Right kidney (tissue), 9 donors: ENCODE measurements around the gene RHOBTB1.
"Not testable (repeated sequence)": the region's sequence is repeated elsewhere in the genome, so short reads cannot be mapped to it uniquely, and the experiment has no call there.

ENCODE experiments used
- DNase-seq: peaks from one replicate; pipeline ENCODE4 v3.0.0-alpha.2; 2016
- long read RNA-seq, 8 donors: transcript quantifications; one replicate each; lab custom pipeline, GENCODE V29; 2026

RHOBTB1 gene
- long read RNA-seq, donor 1, full-length matches to known transcripts: 3 of 3 reads
- long read RNA-seq, donor 1, partial matches to known transcripts: 0 of 3 reads
- long read RNA-seq, donor 1, other reads (novel, unspliced or antisense): 0 of 3 reads
- long read RNA-seq, donor 2, full-length matches to known transcripts: 5 of 5 reads
- long read RNA-seq, donor 2, partial matches to known transcripts: 0 of 5 reads
- long read RNA-seq, donor 2, other reads (novel, unspliced or antisense): 0 of 5 reads
- long read RNA-seq, donor 3, full-length matches to known transcripts: 3 of 3 reads
- long read RNA-seq, donor 3, partial matches to known transcripts: 0 of 3 reads
- long read RNA-seq, donor 3, other reads (novel, unspliced or antisense): 0 of 3 reads
- long read RNA-seq, donor 4, full-length matches to known transcripts: 7 of 7 reads
- long read RNA-seq, donor 4, partial matches to known transcripts: 0 of 7 reads
- long read RNA-seq, donor 4, other reads (novel, unspliced or antisense): 0 of 7 reads
- long read RNA-seq, donor 5, full-length matches to known transcripts: 3 of 3 reads
- long read RNA-seq, donor 5, partial matches to known transcripts: 0 of 3 reads
- long read RNA-seq, donor 5, other reads (novel, unspliced or antisense): 0 of 3 reads
- long read RNA-seq, donor 6, full-length matches to known transcripts: 2 of 2 reads
- long read RNA-seq, donor 6, partial matches to known transcripts: 0 of 2 reads
- long read RNA-seq, donor 6, other reads (novel, unspliced or antisense): 0 of 2 reads
- long read RNA-seq, donor 7, full-length matches to known transcripts: 14 of 14 reads
- long read RNA-seq, donor 7, partial matches to known transcripts: 0 of 14 reads
- long read RNA-seq, donor 7, other reads (novel, unspliced or antisense): 0 of 14 reads
- long read RNA-seq, donor 8, full-length matches to known transcripts: 5 of 5 reads
- long read RNA-seq, donor 8, partial matches to known transcripts: 0 of 5 reads
- long read RNA-seq, donor 8, other reads (novel, unspliced or antisense): 0 of 5 reads

GRCh38 chr10:60944058-60944909, at the start of gene RHOBTB1:
RHOBTB1 (minus strand) TSS chr10:60944185; CDS start chr10:60911542, 32,643 bp downstream.
- peak; percentile 97 for DNase-seq

DNA sequence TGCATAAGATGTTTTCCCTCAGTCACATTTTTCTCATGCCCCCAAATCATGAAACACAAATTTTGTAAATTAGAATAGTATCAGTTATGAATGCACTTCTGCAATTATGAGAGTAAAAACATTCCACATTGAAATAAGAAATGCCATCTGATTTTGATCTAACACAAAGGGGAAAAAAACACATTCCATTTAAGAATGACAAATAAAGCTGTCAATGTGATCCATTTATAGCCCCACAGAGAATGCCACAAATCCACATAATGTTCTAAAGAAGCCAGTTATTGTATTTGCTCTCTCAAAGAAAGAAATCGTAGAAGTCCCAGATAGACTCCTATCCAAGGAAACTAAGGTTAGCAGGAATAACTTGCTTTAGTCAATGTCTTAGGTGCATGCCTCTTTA, 48.7 kb upstream of the RHOBTB1 start:
- no peak for DNase-seq

- DNase-seq: no peak
Measured at GRCh38 chr10:60990663-60991062, 46.7 kb upstream of the RHOBTB1 start.

DNA sequence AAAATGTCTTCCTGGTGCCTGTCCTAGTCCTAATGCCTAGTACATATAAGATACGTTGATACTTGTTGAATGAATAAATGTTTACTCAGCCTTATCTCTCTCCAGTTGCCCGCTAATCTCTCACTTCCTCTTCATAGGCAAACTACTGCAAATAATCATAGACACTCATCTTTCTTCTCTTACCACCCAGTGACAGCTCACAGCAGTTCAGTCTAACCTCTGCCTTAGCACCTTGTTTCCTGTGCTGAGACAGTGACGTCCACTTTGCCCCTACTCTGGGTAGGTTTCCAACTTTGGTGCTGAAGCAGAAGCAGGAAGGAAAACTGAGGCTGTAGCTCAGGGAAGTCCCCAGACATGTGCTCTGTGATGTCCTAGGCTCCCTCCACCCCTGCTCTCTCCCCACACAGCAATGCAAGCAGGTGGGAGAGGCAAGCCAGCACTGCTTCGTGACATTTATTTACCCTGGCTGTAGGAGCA, 45.5 kb upstream of the RHOBTB1 start:
- DNase-seq: no peak

DNA sequence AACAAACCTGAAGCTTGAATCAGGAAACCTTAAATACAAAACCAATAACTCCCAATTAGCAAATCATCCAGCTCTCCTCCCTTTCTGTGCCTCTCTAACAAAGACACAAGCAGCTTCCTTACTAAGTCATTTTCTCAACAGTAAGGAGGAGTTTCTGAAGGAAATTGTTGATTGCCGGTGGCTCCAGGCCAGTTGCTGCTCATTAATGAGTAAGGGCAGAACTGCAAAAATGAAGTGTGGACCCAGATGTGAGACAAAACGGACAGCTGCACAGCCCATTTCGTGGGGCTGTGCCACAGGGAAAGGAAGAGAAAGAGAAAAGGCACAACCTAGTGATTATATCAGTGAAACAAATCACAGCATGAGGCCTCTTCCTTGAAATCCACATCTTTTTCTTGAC, 42.8 kb upstream of the RHOBTB1 start:
- DNase-seq: no peak

DNA sequence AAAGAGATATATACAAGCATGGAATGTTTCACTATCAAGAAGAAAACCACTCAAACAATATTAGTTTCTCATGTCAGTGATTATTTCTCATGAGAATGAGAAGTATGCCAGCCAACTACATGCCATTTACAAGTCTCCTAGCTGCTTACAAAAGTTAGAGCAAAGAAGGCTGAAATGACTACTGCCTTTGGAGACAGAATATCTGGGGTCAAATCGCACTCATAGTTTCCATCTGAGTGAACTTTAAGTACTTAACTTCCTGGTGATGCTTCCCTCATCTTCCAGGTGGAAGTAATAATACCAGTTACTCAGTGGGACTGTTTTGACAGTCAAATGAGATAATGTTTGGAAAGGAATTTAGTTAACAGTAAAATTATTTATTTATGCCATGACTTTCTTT, 42.0 kb upstream of the RHOBTB1 start:
- no peak for DNase-seq

- DNase-seq: no peak
Measured at GRCh38 chr10:60980997-60981396, 37.0 kb upstream of the RHOBTB1 start.

DNA sequence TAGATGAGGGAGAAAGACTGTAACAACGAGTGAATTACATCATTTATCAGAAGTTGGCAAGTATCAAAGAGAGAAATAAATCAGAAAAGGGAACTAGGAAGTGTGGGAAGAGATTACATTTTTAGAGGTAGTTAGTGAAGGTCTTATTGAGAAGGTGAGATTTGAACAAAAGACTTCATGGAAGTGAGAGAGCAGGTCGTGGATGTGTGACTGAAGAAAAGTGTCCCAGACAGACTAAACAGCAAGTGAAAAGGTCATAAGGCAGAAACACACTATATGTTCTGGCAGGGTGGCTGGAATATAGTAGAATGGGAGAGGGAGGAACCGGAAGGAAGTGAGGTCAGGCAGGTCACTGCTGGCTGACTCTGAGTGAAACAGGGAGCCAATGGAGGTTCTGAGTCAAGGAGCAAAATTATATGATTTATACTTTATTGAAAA, 35.7 kb upstream of the RHOBTB1 start:
- DNase-seq: no peak

DNA sequence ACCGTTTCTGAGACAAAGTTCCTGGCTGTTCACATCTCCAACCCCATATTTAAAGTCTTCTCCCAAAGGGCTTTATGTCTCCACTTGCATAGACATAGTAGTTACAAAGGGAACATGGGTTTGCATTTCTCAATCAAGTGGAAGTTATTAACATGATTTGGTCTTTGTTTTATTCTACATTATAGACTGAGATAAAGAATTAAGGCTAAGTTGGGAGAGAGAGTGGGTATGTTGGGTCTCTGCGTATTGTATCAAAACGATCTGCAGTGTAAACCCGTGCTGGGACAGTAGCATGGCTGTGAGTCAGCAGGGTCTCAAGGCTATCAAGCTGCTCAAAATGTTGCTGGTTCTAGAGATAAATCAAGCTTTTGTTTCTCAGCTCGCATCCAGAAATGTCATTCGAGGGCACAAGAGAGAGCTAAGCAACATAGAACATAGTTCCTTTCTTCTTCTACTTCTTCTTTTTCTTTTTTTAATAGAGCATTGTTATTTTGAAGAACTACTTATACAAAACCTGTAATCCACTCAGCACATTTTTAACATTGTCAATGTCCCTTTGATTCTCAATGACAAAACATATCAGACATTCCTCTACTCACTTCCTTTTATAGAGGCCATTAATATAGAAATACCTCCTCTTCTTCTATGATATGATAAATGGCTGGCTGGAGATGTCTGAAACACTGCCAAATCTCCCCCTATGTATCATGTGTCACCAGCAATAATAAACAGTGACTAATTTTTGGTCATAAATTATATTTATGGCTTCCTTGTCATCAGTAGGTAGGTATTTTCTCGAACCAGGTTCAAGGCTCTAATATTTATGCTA, 34.5 kb upstream of the RHOBTB1 start:
- no peak for DNase-seq

DNA sequence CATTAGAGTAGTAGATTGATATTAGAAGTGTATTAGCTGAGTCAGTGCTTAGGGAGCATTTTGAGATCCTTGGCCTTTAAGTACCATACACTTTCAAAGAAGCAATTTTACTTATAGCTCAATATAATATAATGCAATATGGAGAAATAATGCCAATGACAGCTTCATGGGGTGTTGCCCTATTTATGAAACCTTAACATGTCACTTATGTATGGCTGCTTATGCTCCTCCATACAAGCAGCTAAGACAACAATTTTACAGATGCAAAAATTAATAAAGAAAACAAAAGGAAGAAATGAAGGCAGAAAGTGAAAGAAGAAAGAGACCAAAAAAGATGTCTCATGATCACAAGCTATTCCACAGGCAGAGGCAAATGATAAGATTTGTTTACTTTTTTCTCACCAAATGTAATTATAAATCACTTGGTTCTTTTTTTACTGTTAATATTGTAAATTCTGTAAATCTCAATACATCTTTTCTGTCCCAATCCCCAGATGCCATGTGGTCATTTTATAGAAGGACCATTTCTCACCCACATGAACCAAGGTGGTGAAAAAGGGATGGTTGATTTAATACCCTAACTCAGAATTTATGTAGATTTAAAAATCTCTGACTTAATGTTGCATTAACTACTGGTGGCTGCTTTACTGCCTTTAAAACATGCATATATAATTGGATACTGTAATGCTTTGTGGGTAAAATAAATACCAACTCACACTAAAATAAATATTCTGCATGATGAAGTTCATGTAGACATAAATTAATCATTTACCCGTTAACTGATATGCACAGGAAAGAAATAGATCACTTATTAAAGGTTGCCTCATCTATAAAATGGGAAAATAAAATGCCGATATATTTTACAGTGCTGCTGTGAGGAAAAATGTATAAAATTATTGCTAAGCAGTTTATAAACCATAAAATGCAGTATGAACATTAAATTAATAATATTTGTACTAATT, 33.5 kb upstream of the RHOBTB1 start:
- no peak for DNase-seq

- DNase-seq: no peak
Measured at GRCh38 chr10:60976687-60977086, 32.7 kb upstream of the RHOBTB1 start.

GRCh38 chr10:60975716-60976115, 31.7 kb upstream of the RHOBTB1 start:
- no peak for DNase-seq

DNA sequence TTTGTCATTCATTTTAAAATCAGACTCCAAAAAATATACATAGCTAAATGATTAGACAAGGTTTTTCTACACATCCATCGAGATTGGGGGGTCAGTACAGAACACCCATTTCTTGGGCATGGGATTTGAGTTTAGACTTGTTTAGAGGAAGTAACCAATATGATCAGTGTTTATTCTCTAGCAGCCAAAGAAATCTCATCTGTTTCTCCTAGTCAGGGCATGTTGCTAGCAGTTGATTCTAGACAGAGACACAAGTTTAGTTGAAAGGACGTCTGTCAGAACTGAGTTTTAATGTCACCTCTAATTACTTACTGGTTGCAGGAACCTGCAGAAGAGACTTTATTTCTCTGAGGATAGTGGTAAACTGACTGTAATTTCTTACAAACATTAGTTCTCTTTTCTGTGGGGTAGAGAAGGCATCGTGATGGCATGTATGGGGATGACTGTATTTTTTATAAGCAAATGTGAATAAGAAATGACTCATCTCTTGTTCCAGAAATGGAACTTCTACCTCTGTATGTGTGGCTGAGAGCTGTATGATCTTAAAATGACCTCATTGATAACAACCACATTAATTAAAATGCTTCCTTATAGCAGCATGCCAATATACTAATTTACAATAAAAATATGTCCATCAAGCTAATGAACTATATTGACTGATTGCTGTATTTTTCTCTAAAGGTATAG, 30.6 kb upstream of the RHOBTB1 start:
- DNase-seq: no peak

DNA sequence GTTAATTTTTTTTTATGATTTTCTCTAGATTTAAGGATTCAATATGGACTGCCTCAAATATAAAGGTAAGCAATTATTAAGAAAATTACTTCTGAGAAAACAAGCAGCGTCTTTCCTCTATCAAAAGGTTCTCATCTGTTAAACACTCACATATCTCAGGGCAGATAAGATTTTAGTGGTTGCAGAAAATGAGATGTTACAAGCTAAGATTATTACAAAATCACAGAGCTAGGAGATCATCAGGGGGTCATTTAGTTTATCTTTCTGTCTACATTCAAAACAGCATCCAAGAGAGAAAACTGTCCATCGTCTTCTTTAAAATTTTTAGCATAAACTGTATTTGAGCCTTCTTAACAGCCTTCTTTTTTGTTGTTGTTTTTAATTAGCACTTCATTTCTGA, 29.1 kb upstream of the RHOBTB1 start:
- DNase-seq: no peak

- DNase-seq: not testable (repeated sequence)
Measured at GRCh38 chr10:60972181-60972580, 28.2 kb upstream of the RHOBTB1 start.

- DNase-seq: no peak
Measured at GRCh38 chr10:60970526-60970925, 26.5 kb upstream of the RHOBTB1 start.

- DNase-seq: no peak
Measured at GRCh38 chr10:60968504-60968903, 24.5 kb upstream of the RHOBTB1 start.

DNA sequence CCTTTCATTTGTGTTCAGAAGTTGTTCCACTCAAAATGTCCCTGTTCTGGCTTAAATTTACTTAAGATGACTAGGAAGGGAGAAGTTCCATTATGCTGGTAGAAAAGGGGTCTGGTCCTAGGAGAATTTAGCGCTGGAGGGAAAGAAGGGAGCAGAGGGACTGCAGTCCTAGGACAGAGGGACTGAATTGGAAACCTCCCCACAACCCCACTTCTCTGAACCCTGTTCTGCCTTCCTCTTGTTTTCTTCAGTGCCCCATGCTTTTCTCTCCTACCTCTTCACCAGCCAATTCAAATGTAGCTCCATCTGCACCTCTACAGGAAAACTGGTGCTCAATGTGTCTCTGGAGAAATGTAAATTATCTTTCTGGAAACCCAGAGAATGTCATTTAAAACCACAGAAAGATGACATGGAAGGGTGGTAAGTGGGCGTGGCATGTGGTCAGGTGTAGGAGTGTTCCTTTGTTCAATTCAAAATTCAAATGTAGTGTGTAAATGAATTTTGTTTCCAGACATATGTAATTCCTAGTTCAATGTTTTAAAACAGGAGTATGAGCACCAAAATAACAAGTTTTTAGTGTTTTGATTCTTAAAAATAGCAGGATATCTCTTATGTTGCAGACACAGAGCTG, 24.0 kb upstream of the RHOBTB1 start:
- DNase-seq: no peak

- DNase-seq: no peak
Measured at GRCh38 chr10:60967260-60967659, 23.3 kb upstream of the RHOBTB1 start.
